GM18519 (cell line): ENCODE results near the gene SLC4A9.

Source experiments
- ATAC-seq: cut with Tn5 transposase; IDR thresholded peaks from one replicate; pipeline ENCODE4 v1.9.1; 2021; ENCODE audit warnings: mild to moderate bottlenecking, moderate library complexity; ENCODE audit not compliant: unreplicated experiment, low FRiP score

Gene SLC4A9

GRCh38 chr5:140360101-140360500 is at the start of gene SLC4A9:
Gene SLC4A9, plus strand, starts transcription at chr5:140360194. Its CDS starts 43 bp downstream, at chr5:140360237.
- ATAC-seq = no peak

- no peak for ATAC-seq
Measured at GRCh38 chr5:140310434-140310833, 49.6 kb upstream of the SLC4A9 start.

GRCh38 chr5:140311011-140311467 is 49.0 kb upstream of the SLC4A9 start:
- no peak for ATAC-seq

GRCh38 chr5:140312067-140312790 is 47.8 kb upstream of the SLC4A9 start:
- ATAC-seq = no peak

GRCh38 chr5:140312791-140313189 is 47.2 kb upstream of the SLC4A9 start:
- no peak for ATAC-seq

- ATAC-seq = no peak
Measured at GRCh38 chr5:140317859-140318258, 42.1 kb upstream of the SLC4A9 start.

GRCh38 chr5:140318792-140319191 is 41.2 kb upstream of the SLC4A9 start:
- ATAC-seq = no peak

GRCh38 chr5:140319833-140320232 is 40.2 kb upstream of the SLC4A9 start:
- no peak for ATAC-seq

- ATAC-seq = no peak
Measured at GRCh38 chr5:140321796-140322195, 38.2 kb upstream of the SLC4A9 start.

GRCh38 chr5:140322751-140323731 is 37.0 kb upstream of the SLC4A9 start:
- ATAC-seq = no peak

GRCh38 chr5:140324041-140324600 is 35.9 kb upstream of the SLC4A9 start:
- no peak for ATAC-seq

- no peak for ATAC-seq
Measured at GRCh38 chr5:140324617-140325241, 35.3 kb upstream of the SLC4A9 start.

GRCh38 chr5:140325486-140325885 is 34.5 kb upstream of the SLC4A9 start:
- no peak for ATAC-seq

- ATAC-seq = no peak
Measured at GRCh38 chr5:140327589-140327988, 32.4 kb upstream of the SLC4A9 start.

GRCh38 chr5:140328036-140328764 is 31.8 kb upstream of the SLC4A9 start:
- ATAC-seq = no peak

- no peak for ATAC-seq
Measured at GRCh38 chr5:140329739-140330481, 30.1 kb upstream of the SLC4A9 start.

- no peak for ATAC-seq
Measured at GRCh38 chr5:140331638-140332037, 28.4 kb upstream of the SLC4A9 start.

GRCh38 chr5:140336388-140336787 is 23.6 kb upstream of the SLC4A9 start:
- no peak for ATAC-seq

- ATAC-seq = no peak
Measured at GRCh38 chr5:140337880-140338279, 22.1 kb upstream of the SLC4A9 start.
